GM18867 (cell line): Measurements from ENCODE around the gene CTNNA2.

ENCODE experiments used
- ATAC-seq: cut with Tn5 transposase; IDR thresholded peaks from one replicate; pipeline ENCODE4 v1.9.1; 2021; ENCODE audit warnings: mild to moderate bottlenecking, moderate library complexity; ENCODE audit not compliant: unreplicated experiment

The CTNNA2 gene

DNA sequence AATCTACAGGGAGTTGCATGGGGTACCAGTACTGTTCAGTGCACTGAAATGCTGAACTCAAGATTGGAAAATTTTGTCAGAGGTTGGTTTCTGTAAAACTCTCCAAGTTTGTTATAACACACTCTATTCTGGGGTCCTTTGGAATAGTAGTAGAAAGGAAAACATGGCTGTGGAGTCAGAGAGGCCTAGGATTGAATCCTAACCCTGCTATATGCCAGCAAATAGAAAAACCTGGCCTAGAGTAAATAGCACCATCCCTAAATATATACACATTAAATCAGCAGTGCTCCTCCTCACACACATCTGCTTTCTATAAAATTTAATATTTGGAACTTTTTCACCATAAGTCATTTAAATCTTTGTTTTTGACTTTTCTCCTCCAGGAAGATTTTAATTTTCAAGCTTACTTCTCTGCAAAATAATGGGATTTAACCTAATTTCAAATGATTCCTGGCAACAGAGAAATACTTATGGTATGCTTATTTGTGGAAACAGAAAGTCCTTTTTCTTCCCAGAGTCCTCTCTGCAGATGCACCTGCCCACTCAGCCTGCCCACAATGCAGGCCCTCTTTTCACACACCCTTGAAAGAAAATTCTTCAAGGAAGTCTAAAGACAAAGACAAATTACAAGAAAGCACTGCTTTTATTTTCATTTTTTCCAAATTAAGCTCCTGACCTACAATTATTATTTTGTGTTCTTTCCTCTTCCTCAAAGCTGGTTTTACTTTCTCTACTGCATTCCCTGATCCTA, 989.2 kb downstream of the CTNNA2 start:
- no peak for ATAC-seq

DNA sequence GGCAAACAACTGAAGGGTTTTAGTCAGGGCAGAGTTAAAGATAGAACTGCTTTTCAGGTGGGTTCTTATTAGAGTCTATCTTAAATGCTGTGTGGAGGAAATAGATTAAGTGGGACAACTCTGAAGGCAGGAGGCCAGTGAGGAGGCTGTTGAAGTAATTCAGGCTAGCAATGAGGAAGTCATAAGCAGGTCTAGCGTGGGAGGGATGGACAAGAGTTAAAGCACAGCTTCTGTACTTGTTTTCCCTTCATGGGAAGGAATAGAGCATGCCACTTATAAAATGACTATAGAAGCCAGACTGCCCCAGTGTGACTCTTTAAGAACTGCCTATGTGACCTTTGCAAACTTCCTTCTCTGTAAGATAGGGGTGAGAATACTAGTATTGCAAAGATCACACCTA, 993.7 kb downstream of the CTNNA2 start:
- ATAC-seq = peak; percentile 52

DNA sequence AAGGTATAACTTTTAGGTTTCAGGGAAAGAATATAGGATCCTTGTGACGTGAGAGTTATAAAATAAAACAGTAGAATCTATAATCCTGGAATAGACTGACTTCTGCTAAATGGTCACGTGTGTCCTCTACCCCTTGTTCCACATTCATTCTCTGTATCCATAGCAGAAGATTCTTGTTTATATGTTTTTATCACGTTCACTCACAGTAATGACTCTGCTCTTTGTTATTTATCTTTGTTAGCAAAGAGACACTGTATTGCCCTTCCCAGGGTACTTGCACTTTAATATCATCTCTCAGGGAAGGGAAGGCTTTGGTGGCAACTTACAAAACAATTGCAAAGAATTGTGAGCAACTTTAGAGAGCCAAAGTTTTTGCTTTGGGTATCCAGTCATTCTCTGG, 997.9 kb downstream of the CTNNA2 start:
- ATAC-seq = no peak

DNA sequence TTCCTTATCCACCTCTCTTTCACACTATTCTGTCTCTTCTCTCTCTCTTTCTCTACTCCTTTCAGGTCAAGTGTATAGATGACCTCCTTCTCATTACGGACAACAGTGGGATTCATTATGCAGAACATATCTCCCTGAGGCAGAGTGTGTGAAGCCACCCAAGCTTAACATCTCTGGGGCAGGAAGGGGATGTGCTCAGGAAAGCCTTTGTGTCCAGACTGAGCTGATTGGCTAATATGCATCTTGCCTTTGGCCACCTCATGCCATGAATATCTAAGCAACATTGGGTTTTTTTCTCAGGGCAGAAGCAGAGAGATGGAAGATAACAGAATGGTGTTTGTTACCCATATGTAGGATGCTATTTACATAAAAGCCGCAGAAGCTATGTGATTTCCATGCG, 1003.1 kb downstream of the CTNNA2 start:
- no peak for ATAC-seq

DNA sequence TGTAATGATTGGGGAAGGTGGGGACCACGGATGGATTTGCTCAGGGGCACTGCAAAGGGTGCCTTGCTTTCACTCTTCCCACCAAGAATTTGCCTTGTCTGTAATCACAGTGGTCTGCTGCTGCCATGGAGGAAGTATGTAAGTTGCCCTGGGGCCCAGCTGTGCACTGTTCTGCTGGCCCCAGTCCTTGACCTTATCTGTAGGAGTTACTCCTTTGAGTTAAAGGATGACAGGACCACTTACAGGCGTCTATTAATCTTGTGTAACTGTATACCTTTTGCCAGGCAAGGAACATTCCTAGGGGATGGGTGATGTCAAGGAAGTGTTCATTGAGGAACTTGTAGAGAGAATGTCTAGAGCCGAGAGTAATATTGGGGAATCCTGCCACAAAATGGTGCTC, 1004.5 kb downstream of the CTNNA2 start:
- ATAC-seq = no peak

DNA sequence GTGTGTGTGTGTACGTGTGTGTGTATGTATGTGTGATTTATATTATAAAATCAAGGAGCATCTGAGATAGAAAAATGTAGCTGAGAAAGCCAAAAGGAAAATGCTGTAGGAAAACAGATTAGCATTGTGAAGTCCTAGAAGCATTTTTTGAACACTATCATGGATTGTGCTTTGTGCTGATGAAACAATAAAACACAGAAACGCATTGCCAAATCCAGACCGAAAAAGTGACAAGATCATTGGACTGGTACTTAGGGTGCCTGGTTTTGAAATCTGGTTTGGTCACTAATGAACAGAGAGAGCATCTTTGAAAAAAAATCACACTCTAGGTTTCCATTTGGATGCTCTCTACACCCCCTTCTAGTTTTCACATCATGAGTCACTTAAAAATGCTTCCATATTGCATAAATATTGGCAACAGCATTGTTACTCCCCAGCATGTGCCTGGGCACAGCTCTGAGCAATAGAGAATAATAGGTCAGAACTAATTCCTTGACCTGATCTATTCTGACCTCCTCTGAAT, 1006.3 kb downstream of the CTNNA2 start:
- no peak for ATAC-seq

DNA sequence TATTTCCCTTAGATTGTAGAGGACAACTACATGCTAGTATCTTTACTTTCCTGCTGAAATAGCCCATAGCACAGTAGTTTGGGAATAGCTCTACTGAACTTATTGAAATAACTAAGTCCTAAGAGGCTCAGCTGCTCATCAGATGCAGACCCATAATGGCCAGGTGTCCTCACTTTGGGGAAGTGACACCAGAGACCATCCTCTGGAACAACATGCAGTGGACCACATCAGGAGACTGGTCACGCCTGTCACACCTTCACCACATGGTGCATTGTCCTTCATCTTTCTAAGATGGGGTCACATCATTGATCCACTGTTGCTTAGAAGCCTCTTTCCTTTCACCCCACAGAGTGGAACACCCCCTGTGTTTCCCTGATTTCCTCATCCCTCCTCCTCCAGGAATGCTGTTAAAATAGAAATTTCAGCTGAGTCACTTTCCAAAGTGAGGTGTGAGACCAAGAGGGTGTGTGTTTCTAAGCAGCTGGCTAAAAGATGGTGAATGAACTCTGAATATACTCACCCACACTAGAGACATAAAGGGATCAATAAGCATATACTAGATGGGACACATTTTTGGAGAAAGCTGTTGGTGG, 1006.9 kb downstream of the CTNNA2 start:
- ATAC-seq = peak; percentile 71

DNA sequence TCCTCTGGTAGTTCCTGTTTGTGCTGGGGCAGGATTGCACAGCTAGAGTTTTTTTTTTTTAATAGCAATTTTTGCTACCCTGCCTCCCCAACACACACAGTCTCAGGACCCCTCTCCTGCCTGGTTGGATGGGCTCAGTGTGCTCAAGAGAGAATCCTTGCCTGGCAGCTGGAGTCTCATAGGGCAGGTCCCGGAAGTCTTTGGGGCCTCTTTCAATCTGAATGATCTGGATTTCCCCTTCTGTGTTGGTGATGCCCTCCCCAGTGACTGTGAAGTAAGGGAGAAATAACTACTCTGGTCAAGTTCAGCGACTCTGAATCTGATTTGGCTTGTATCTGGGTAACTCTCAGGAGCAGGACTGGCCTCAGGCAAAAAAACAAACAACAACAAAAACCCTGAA, 1012.3 kb downstream of the CTNNA2 start:
- ATAC-seq = peak; percentile 67

DNA sequence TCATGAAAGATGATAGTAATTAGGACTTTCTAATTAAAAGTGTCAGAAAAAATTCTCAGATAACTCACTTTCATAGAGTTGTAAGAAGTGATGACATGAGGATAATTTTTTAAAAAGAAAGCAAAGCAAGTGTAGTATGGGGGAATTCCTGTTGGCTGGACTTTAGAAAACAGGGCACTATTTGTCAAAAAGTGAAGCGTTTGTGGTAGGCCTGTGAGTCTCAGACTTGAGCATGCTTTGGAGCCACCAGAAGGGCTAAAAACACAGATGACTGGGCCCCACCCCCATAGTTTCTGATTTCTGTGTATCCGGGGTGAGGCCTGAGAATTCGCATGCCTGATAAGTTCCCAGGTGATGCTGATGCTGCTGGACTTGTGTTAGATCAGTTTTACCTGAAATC, 1014.3 kb downstream of the CTNNA2 start:
- peak; percentile 23 for ATAC-seq

DNA sequence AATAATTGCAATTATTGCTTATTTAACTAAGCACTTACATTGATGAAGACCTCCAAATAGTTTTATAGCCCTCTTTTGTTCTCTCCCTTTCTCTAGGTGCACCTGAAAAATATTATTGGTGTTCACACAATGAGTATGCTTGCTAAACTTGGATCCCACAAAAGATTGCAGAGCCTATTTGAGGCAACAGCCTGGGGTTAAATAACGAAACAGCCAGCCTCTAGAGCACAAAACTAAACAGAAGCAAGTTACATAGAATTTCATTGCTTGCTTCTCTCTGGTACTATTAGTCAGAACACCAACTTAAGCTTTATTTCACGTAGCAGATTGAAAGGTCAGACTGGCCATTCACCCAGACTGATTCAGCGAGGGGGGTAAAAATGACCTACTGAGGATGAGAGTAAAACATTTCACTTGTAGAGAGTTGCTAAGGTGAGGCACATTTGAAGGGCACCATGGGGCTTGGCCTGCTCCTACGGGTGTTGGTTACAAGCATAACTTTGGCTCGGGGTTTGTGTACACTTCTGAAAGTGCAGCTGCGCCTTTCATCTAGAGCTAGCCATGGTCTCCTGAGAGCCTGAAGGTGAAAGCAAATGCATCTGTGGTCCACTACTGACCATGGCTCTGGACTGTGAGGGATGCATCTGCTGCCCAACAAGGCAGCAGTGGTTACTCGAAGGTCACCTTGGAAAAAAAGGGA, 1016.8 kb downstream of the CTNNA2 start:
- peak; percentile 34 for ATAC-seq

DNA sequence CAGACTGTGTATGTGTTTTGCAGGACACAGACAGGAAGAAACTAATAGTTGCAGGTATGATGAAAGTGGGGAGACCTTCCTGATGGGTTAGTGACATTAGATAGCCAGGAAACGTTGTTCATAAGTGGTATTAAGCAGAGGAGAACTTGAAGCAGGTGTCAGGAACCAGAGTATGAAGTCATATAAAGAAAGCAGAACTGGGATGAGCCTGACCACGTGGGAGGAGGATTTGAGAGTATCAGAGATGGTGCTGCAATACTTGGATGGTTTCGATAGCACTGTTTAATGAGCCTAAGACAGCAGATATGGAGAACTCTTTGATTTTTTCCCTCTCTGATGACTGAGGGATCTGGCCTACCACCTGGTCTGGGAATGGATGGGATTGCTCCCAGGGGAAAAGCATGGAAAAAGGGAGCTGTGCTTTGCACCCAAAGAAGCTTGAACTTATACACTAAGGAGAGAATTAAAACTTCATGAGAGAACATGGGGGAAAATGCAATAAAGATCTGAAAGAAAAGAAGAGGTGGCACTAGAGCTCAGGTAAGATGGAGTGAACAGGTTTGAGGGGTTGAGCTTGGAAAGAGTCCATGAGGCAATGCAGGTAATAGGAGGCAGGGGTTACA, 1017.7 kb downstream of the CTNNA2 start:
- peak; percentile 79 for ATAC-seq

DNA sequence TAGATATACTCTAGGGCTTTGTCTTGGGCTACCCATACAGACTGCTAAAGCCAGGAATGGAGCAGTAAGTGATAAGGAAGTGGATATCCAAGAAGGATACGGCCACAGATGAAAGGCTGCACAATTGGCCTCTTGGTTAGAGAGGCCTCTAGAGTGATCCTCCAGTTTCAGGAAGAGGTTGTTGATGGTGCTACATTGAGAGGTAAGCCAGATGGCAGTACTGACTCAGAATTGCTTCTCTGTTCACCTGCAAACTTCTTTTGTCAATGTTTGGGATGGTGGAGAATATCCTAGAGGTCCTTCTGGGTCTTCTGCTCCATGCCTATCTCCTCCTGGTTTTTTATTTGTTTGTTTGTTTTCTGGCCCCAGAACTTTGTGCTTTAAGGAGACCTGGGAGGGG, 1018.5 kb downstream of the CTNNA2 start:
- ATAC-seq = no peak

DNA sequence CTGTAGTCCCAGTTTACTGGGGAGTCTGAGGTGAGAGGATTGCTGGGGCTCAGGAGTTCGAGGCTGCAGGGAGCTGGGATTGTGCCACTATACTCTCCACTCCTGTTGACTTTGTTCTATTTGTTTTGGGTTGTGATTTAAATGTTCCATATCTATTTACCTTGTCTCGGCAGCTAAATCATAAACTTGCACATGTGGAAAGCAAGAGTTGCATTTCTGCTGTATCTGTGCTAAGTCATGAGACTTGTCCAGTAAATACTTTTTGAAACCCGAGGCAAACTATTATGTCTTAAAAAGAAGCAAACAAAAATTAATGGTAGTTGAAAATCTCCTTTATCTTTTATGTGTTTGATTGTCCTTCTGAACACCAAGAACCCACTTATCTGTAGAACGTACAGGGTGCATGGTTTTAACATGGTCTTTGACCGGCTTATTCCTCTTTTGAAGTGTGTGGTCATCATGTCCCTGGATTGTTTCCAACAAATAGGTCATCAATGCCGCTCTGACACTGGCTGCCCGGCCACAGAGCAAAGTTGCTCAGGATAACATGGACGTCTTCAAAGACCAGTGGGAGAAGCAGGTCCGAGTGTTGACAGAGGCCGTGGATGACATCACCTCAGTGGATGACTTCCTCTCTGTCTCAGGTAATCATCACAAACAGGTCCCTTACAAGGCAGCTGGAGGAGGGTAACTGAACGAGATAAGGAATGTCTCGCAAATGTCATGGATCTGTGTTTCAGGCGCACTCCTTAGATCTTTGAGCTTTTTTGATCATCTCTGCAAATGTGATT, 1032.8 kb downstream of the CTNNA2 start:
- ATAC-seq = no peak

DNA sequence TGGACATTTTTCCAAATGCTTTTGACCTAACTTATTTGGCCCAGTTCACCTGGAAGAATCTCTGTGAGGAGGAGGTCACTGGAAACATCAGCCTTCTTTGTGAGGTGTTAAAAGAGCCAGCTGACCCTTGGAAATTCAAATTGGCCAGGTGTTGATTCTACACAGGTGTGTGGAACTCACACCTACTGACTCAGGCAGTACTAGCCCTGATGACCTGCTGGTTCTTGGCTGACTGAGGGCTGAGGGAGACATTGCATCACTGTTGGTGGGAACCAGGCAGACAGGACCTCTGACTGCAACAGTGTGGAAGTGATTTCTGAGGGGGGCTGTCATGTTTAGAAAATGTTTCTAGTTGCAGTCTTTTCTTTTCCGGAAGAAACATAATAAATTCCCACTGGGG, 1033.9 kb downstream of the CTNNA2 start:
- no peak for ATAC-seq

DNA sequence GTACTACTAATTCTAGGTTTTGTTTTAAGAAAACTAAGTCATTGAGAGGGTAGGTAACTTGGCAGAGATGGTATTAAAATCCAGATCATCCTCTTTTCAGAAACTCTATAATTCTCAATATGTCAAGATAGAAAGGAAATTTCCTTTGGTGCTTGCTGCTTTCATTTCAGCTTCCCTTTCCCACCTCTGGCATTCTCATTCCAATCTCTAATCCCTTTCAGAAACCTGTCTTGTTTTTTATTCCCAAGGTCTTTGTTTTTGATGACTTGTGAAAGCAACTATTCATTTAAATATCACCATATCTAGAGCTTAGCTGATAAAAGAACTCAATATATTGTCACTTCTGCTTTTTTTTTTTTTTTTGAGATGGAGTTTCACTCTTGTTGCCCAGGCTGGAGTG, 1034.5 kb downstream of the CTNNA2 start:
- no peak for ATAC-seq

DNA sequence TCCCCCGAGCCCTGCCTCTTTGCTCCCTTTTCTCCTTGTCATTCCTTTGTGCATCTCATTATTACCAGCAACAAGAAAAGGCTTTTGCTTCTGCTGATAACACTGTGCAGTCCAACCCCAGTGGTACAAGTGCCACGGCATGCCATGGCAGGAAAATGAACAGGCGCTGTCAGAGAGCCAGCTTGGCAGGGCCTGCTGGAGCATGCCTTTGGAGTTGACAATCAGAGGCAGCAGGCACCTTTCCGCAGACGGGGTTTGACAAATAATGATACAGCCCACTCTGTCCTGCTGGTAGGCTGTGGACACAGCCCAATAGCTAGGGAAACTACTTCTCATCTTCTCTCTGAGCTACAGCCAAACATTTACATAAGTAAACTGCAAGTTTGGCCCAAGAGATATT, 1035.6 kb downstream of the CTNNA2 start:
- no peak for ATAC-seq

DNA sequence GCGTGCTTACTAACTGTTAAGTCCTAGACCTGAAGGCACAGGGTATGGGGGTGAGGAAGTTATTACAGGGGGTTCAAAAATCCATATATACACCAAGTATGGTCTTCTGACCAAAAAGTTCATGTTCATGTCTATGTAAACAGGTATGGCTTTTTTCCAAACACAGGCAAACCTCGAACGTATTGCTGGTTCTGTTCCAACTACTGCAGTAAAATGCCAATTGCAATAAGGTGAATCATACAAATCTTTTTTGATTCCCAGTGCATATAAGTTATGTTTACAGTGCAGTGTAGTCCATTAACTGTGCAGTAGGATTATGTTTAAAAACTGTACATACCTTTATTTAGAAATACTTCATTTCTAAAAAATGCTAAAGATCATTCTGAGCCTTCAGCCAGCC, 1037.0 kb downstream of the CTNNA2 start:
- no peak for ATAC-seq

DNA sequence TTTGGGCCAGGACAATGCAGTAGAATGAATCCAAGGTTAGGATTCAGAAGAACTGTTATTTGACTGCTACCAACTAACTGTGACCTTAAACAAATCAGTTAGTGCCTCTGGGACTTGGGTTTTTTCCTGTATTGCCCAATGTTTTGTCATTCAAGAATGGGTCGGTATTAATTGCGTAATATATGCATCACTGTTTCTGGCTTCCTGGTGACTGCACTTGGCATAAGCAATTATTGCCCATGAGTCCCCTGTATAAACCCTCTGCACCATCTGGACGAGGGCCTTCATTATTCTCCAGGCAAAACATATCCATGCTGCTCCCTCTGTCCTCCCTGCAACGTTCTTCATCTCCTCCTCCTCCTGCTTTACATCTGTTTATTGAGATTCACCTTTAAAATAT, 1047.5 kb downstream of the CTNNA2 start:
- no peak for ATAC-seq

DNA sequence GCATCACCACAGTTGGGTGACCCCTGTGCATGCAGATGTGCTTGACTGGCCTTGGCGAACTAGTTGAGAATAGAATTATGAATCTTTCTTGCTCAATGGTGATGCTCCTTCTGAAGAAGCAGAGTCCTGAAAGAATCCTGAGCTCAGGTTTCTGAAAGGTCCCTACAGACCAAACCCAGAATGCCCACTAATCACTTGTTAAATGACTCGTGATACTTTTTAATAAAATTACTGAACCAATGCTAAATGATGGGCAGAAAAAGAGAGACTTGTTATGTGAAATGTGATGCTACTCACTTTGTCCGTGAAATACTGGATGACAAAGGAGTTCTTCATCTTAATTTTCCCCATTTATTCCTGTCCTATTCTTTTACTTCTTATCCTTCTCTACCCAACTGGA, 1055.2 kb downstream of the CTNNA2 start:
- ATAC-seq = no peak

DNA sequence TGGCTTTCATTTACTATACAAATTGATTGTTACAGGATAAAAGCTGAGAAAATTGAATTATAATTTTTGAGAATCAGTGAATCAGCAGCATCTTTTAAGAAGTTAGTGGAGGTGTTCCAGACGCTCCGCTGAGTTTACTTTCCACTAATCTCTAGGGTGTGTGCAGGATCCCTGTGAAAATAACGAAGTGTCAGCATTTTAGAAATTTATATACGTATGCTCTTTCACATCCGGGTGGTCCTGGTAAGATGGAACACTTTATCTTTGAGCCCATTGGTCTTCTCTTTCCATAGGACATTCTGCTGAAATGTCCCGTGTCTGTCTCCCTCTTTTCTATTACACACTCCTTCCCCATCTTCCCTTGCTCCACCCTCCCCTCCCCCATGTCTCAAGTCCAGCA, 1060.3 kb downstream of the CTNNA2 start:
- ATAC-seq = no peak

DNA sequence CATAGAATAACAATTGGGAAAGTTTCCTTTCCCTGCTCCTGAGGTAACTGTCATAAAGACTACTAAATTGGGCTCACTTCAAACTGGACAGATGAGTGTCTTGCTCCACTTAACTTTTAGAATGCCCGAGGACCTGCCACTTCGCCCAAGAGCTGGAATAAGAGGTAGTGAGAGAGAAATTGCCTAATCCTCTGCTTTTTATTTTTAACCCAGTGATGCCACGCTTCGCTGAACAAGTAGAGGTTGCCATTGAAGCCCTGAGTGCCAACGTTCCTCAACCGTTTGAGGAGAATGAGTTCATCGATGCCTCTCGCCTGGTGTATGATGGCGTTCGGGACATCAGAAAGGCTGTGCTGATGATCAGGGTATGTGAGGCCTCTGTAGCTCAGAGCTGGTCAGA, 1061.1 kb downstream of the CTNNA2 start:
- no peak for ATAC-seq
